ENCODE data around the gene MYO3B.

Gene MYO3B

DNA sequence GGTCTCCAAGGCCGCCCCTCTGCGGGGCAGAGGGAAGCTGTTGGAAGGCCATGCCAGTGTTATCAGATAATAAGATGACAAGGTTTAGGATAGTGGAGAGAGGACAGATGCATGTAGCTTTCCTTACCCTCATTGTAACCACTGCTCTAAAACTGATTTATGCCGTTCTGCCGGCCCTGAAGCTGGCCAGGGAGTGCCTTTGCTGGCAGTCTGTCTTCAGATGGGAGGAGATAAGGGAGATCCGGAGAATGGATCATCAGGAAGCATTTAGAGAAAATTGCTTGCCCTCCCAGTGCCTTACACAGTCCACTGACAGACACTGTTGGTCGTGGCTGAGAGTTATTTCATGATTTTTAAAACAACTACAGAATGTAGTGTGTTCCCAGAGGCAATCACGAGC is 35.4 kb upstream of the MYO3B start:
- no peak overlapping the region for H2BK5ac ChIP-seq (ENCODE audit: low read depth, low read length, poor library complexity)
- H4K12ac ChIP-seq (ENCODE audit: low read depth, low read length) = no peak overlapping the region
- no peaks in the 10 kb centered on the region for H3K27me3 ChIP-seq (ENCODE audit: insufficient read depth, low read length)
- no peak overlapping the region for H3K9ac ChIP-seq (ENCODE audit: low read length)
- H4K8ac ChIP-seq (ENCODE audit: low read depth, low read length) = no peak overlapping the region
- H3K23ac ChIP-seq (ENCODE audit: low read length) = no peak overlapping the region
- no peaks in the 10 kb centered on the region for H3K4me1 ChIP-seq (ENCODE audit: control insufficient read depth in 1 of 2, insufficient read depth in 2 of 2, low read length in 2 of 2)
- H3K18ac ChIP-seq (ENCODE audit: low read length) = no peak overlapping the region
- no peaks in the 10 kb centered on the region for H3K79me2 ChIP-seq (ENCODE audit: control insufficient read depth, insufficient read depth, low read length, poor library complexity)
- H2AFZ ChIP-seq (ENCODE audit: insufficient read depth, low read length, poor library complexity) = no peak overlapping the region
- no peak overlapping the region for H3K27ac ChIP-seq (ENCODE audit: low read depth, low read length)
- H2BK120ac ChIP-seq (ENCODE audit: insufficient read depth, low read length, poor library complexity) = no peak overlapping the region
- no peak overlapping the region for H2AK5ac ChIP-seq (ENCODE audit: low read length)
- H3K36me3 ChIP-seq (ENCODE audit: control insufficient read depth in 1 of 2, insufficient read depth in 2 of 2, low read length in 2 of 2) = no peaks in the 10 kb centered on the region
- no peak overlapping the region for H3K4me3 ChIP-seq (ENCODE audit: low read depth, low read length)
- no peak overlapping the region for H2BK12ac ChIP-seq (ENCODE audit: low read length)
- no peak overlapping the region for H4K91ac ChIP-seq (ENCODE audit: low read depth, low read length)
- H3K4me2 ChIP-seq (ENCODE audit: low read length) = no peak overlapping the region
- no peaks in the 10 kb centered on the region for H3K9me3 ChIP-seq (ENCODE audit: insufficient read depth, low read depth, low read length)
- H3K4ac ChIP-seq (ENCODE audit: low read depth, low read length) = no peak overlapping the region
- no CpG with 5 or more reads among the region's 7 CpGs for WGBS (ENCODE audit: extremely low coverage, insufficient coverage, insufficient read length)
- H3K14ac ChIP-seq (ENCODE audit: low read length) = no peak overlapping the region
- no peak for DNase-seq
- no peaks in the 10 kb centered on the region for H3K79me1 ChIP-seq (ENCODE audit: low read length)

DNA sequence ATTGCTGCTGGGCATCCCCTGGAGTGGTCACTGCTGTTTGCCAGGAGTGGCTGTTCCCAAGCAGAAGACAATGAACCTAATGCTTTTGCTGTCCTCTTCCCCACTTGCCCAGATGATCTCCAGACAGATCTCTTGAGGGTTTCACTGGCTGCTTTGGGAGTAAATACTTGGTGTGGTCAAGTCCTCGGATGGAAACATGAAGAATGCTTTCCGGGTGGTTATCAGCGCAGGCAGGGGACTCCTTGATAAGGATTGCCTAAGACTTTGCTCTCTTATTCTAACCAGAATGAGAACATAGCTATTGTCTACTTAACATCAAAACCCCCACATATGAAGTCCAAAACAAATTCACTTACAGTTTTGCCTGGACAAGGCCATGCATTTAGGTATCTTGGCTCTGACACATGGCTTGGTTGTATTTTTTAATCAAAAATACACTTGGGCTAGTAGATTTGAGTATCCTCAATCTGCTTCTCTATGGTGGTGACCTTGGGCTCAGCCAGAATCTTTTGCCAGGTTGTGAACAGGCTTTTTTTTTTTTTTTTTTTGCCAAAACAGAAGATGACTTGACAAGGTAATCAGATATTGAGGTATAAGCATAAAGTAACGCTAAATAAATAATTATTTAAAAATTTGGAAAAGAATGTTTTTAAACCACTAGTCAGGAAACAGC is 34.8 kb upstream of the MYO3B start:
- no peak overlapping the region for H3K4me2 ChIP-seq (ENCODE audit: low read length)
- no peak overlapping the region for H2BK12ac ChIP-seq (ENCODE audit: low read length)
- no peak overlapping the region for H2BK120ac ChIP-seq (ENCODE audit: insufficient read depth, low read length, poor library complexity)
- H3K27ac ChIP-seq (ENCODE audit: low read depth, low read length) = no peak overlapping the region
- DNase-seq = no peak
- no peak overlapping the region for H2AK5ac ChIP-seq (ENCODE audit: low read length)
- H4K8ac ChIP-seq (ENCODE audit: low read depth, low read length) = no peak overlapping the region
- H3K79me1 ChIP-seq (ENCODE audit: low read length) = no peaks in the 10 kb centered on the region
- no peak overlapping the region for H3K18ac ChIP-seq (ENCODE audit: low read length)
- H4K91ac ChIP-seq (ENCODE audit: low read depth, low read length) = no peak overlapping the region
- no peak overlapping the region for H3K9ac ChIP-seq (ENCODE audit: low read length)
- WGBS (ENCODE audit: extremely low coverage, insufficient coverage, insufficient read length) = no CpG with 5 or more reads among the region's 4 CpGs
- no peak overlapping the region for H2AFZ ChIP-seq (ENCODE audit: insufficient read depth, low read length, poor library complexity)
- no peak overlapping the region for H3K4ac ChIP-seq (ENCODE audit: low read depth, low read length)
- H3K23ac ChIP-seq (ENCODE audit: low read length) = no peak overlapping the region
- no peak overlapping the region for H2BK5ac ChIP-seq (ENCODE audit: low read depth, low read length, poor library complexity)
- no peaks in the 10 kb centered on the region for H3K27me3 ChIP-seq (ENCODE audit: insufficient read depth, low read length)
- no peaks in the 10 kb centered on the region for H3K36me3 ChIP-seq (ENCODE audit: control insufficient read depth in 1 of 2, insufficient read depth in 2 of 2, low read length in 2 of 2)
- no peaks in the 10 kb centered on the region for H3K9me3 ChIP-seq (ENCODE audit: insufficient read depth, low read depth, low read length)
- no peaks in the 10 kb centered on the region for H3K4me1 ChIP-seq (ENCODE audit: control insufficient read depth in 1 of 2, insufficient read depth in 2 of 2, low read length in 2 of 2)
- H3K4me3 ChIP-seq (ENCODE audit: low read depth, low read length) = no peak overlapping the region
- H4K12ac ChIP-seq (ENCODE audit: low read depth, low read length) = no peak overlapping the region
- no peaks in the 10 kb centered on the region for H3K79me2 ChIP-seq (ENCODE audit: control insufficient read depth, insufficient read depth, low read length, poor library complexity)
- H3K14ac ChIP-seq (ENCODE audit: low read length) = no peak overlapping the region

DNA sequence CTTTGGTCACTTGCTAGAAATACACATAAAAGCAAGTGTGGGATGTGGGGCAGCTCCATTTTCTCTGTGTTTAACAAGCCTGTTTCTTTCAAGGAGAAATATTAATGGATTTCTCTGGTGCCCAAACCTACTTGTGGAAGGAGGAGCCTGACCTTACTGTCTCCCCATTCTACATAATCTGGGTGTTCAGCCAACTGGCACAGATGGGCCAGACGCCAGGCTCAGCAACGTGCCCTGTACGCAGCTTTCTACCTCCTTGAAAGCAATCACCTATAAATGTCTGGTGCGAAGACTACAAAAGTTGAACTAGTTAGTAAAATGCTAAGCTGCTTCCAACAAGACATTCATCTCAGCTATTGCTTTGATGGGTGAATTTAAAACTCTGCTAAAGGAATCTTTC is 33.2 kb upstream of the MYO3B start:
- H3K4me2 ChIP-seq (ENCODE audit: low read length) = no peak overlapping the region
- no peak overlapping the region for H4K91ac ChIP-seq (ENCODE audit: low read depth, low read length)
- no peak overlapping the region for H3K4ac ChIP-seq (ENCODE audit: low read depth, low read length)
- no peak overlapping the region for H4K8ac ChIP-seq (ENCODE audit: low read depth, low read length)
- H3K4me3 ChIP-seq (ENCODE audit: low read depth, low read length) = no peak overlapping the region
- DNase-seq = no peak
- H2AK5ac ChIP-seq (ENCODE audit: low read length) = no peak overlapping the region
- no peaks in the 10 kb centered on the region for H3K79me1 ChIP-seq (ENCODE audit: low read length)
- no peak overlapping the region for H3K18ac ChIP-seq (ENCODE audit: low read length)
- no peak overlapping the region for H2BK5ac ChIP-seq (ENCODE audit: low read depth, low read length, poor library complexity)
- H3K9me3 ChIP-seq (ENCODE audit: insufficient read depth, low read depth, low read length) = no peaks in the 10 kb centered on the region
- no peak overlapping the region for H2BK12ac ChIP-seq (ENCODE audit: low read length)
- no peaks in the 10 kb centered on the region for H3K36me3 ChIP-seq (ENCODE audit: control insufficient read depth in 1 of 2, insufficient read depth in 2 of 2, low read length in 2 of 2)
- WGBS (ENCODE audit: extremely low coverage, insufficient coverage, insufficient read length) = no CpG with 5 or more reads among the region's 4 CpGs
- no peaks in the 10 kb centered on the region for H3K4me1 ChIP-seq (ENCODE audit: control insufficient read depth in 1 of 2, insufficient read depth in 2 of 2, low read length in 2 of 2)
- no peak overlapping the region for H2BK120ac ChIP-seq (ENCODE audit: insufficient read depth, low read length, poor library complexity)
- H3K79me2 ChIP-seq (ENCODE audit: control insufficient read depth, insufficient read depth, low read length, poor library complexity) = no peaks in the 10 kb centered on the region
- no peak overlapping the region for H3K9ac ChIP-seq (ENCODE audit: low read length)
- H4K12ac ChIP-seq (ENCODE audit: low read depth, low read length) = no peak overlapping the region
- H3K27ac ChIP-seq (ENCODE audit: low read depth, low read length) = no peak overlapping the region
- no peak overlapping the region for H3K14ac ChIP-seq (ENCODE audit: low read length)
- no peak overlapping the region for H2AFZ ChIP-seq (ENCODE audit: insufficient read depth, low read length, poor library complexity)
- no peaks in the 10 kb centered on the region for H3K27me3 ChIP-seq (ENCODE audit: insufficient read depth, low read length)
- H3K23ac ChIP-seq (ENCODE audit: low read length) = no peak overlapping the region

DNA sequence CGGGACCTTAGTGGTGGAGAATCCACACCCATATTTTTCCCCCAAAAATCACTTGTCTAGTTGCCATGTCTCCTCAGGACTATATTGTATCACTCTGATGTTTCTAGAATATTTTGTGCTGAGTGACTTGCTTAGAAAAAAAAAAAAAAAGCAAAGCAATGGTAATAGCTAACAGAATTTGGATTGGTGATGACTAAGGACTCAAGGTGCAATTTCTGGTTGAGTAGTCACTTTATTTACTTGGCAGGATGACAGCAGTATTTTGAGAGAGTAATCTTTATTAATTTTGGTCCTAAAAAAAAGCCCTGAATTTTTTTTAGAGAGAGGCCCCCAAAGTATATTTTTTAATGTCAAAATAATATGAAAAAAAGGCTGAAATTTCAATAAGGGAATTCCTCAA is 32.8 kb upstream of the MYO3B start:
- H4K12ac ChIP-seq (ENCODE audit: low read depth, low read length) = no peak overlapping the region
- no peaks in the 10 kb centered on the region for H3K79me2 ChIP-seq (ENCODE audit: control insufficient read depth, insufficient read depth, low read length, poor library complexity)
- H2AK5ac ChIP-seq (ENCODE audit: low read length) = no peak overlapping the region
- H3K14ac ChIP-seq (ENCODE audit: low read length) = no peak overlapping the region
- no peak overlapping the region for H4K8ac ChIP-seq (ENCODE audit: low read depth, low read length)
- no peak overlapping the region for H2BK12ac ChIP-seq (ENCODE audit: low read length)
- H2BK120ac ChIP-seq (ENCODE audit: insufficient read depth, low read length, poor library complexity) = no peak overlapping the region
- H3K9me3 ChIP-seq (ENCODE audit: insufficient read depth, low read depth, low read length) = no peaks in the 10 kb centered on the region
- no peak overlapping the region for H3K4ac ChIP-seq (ENCODE audit: low read depth, low read length)
- no peak overlapping the region for H4K91ac ChIP-seq (ENCODE audit: low read depth, low read length)
- H3K9ac ChIP-seq (ENCODE audit: low read length) = no peak overlapping the region
- H2AFZ ChIP-seq (ENCODE audit: insufficient read depth, low read length, poor library complexity) = no peak overlapping the region
- WGBS (ENCODE audit: extremely low coverage, insufficient coverage, insufficient read length) = no CpG with 5 or more reads among the region's 1 CpG
- H3K36me3 ChIP-seq (ENCODE audit: control insufficient read depth in 1 of 2, insufficient read depth in 2 of 2, low read length in 2 of 2) = no peaks in the 10 kb centered on the region
- no peak overlapping the region for H3K27ac ChIP-seq (ENCODE audit: low read depth, low read length)
- no peak overlapping the region for H3K23ac ChIP-seq (ENCODE audit: low read length)
- H3K79me1 ChIP-seq (ENCODE audit: low read length) = no peaks in the 10 kb centered on the region
- no peak for DNase-seq
- no peak overlapping the region for H3K4me2 ChIP-seq (ENCODE audit: low read length)
- H3K27me3 ChIP-seq (ENCODE audit: insufficient read depth, low read length) = no peaks in the 10 kb centered on the region
- no peak overlapping the region for H3K18ac ChIP-seq (ENCODE audit: low read length)
- no peak overlapping the region for H2BK5ac ChIP-seq (ENCODE audit: low read depth, low read length, poor library complexity)
- H3K4me1 ChIP-seq (ENCODE audit: control insufficient read depth in 1 of 2, insufficient read depth in 2 of 2, low read length in 2 of 2) = no peaks in the 10 kb centered on the region
- H3K4me3 ChIP-seq (ENCODE audit: low read depth, low read length) = no peak overlapping the region

Measured in trophoblast cell (in vitro differentiated cells and primary cell).